GM19238 (cell line): Measurements from ENCODE around the gene WDR6.
A peak's percentile ranks its signal among the peaks of the same experiment; 100 is the strongest.

Experiments
- DNase-seq: peaks from one replicate; pipeline ENCODE4 v3.0.0; 2011; ENCODE audit warnings: low spot score; ENCODE audit not compliant: insufficient read length

Gene WDR6

DNA sequence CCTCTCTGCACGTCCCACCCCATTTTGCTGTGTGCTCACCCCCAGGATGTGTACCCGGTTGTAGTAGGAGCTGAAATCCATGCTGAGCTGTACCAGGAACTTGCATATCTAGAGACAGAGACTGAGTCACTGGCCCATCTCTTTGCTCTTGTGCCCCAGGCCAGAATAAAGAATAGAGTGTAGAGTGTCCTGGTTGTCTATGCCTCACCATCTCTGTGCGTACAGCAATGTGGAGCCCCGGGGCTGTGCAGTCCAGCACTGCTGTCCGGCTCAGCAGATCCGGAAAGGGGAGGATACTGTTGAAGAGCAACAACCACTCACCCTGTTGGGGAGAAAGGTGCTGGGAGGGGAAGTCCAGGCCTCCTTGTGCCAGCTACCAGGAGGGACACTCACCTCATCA is 8.6 kb downstream of the WDR6 start:
- no peak for DNase-seq

DNA sequence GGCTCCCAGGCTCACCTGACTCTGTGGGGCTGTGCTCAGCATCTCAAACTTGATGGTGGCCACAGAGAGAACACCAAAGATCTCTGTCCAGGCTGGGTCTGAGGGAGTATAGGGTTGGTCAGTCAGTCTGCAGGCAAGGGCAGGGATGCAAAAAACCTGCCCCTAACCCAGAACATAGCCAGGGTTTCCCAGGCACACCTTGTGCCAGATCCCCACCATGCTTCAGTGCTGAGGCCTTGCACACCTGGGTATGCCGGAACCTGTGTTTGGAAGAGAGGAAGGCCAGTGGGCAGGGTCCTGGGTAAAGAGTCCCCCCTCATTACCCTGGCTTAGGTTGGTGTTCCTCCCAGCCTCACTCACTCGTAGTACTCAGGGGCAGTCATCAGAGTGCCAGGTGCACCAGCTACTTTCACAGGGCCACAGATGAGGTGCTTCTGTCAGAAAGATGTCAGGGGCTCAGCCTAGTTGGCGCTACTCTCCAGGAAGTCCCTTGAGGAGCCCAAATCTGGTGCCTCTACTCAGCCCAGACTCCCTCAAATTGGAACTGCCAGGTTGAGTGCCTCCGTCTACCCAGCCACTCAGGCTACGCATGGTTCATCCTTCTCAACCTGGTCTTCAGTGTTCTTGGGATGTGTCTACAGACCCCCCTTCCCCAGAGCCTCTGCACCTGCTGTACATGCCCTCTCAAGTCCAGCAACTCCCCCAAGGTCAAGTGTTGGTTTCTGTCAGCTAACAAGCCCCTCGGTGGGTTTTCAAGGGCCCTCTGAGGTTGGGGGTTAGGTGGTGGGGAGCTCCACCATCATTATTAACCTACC is 9.4 kb downstream of the WDR6 start:
- DNase-seq, result no peak

DNA sequence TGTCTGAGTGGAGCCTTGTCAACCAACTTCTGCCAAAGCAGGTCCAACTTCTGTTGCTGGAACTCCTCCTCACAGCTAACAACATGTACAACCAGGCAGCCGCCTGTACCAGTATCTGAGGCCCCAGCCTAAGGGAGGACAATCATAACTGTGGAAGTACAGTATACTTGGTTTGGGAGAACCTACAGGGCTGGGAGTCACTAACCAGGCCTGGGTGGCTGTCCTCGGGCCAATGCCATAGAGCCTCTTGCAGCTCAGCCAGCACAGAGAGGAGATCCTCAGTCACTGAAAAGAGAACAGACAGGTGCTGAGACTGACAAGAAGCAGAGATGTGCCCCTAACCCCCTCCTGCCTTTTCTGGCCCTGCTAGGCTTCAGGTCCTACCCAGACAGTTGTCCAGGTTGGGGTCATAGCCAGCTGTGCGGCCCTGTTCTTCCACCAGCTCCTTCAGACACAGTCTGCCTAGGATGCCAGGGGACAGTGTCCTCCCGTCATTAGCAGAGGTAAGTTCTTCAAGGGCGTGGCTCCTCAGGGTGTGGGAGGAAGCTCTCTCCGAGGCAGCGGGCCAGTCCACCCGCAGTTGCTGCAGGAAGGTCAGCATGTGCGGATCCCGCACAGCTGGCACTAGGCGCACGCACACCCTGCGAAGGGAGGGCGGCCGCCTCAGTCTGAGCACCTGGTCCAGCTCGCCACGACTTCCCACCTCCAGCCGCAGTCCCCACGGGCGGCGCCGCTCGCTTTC is 10.2 kb downstream of the WDR6 start:
- DNase-seq, result no peak

DNA sequence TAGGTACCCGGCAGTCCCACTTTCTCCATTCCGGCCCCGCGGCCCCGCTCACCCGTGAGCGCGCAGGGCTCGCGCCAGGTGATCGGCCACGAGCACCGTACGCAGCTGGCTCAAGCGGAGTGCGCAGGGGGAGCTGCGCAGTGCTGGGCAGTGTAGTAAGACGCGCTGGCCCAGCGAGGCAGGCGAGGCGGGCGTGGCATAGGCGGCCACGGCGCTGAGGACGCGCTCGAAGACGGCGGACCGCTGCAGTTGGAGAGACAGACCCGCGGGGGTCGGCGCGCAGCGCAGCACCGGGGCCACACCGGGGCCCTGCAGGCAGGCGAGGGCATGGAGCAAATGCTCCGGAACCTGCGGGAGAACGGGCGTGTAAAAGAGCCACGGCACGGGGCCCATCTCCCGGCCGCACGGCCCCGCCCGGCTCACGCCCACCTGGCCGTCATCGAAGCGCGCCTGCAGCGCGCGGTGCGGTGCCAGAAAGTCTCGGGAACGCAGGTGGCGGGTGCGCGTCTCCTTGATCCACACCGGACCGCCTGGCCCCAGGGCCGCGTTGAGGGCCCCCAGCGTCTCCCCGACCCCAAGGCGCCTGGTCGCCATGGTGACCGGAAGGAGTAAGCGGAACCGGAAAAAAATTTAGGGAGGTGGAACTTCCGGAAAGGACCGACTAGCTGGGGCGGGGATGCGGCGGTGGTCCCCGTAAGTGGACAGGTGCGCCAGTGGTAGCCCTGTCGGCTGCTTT is 10.9 kb downstream of the WDR6 start, which contains the start of gene DALRD3:
TSS of gene DALRD3 (minus strand) at position 610 of the 736 bp plus-strand sequence. CDS start at position 594, 16 bp downstream.
- DNase-seq, result peak; percentile 62

DNA sequence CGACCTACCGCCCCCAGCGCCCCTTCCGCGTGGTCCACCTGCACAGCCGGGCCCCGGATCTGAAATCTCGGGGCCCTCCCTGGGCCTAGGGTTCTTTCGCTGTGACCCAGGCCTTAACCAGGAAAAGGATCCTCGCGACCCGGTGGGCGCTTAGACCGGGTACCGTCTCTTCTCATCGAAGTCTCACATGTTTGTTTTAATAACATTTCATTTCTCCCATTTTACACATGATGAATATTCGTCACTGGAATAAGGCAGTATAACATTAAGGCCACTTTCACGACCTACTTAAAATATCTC is 11.5 kb downstream of the WDR6 start:
- no peak for DNase-seq

DNA sequence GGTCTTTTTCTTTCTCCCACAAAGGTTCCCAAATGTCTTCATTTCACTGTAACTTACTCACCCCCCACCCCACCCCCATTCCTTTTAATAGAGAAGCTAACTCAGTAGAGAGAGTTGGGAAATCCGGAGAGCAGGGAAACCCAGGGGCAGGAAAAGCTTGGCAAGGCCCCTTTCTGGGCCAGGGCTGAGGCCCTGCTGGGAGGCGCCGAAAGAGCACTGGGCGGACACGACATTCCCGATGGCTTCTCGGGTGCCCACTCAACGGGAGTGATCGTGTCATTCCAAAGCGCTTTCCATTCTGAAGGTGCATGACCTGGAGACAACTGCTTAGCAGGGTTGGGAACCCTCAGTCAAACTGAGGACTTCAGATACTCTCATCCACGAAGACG is 12.7 kb downstream of the WDR6 start:
- no peak for DNase-seq

DNA sequence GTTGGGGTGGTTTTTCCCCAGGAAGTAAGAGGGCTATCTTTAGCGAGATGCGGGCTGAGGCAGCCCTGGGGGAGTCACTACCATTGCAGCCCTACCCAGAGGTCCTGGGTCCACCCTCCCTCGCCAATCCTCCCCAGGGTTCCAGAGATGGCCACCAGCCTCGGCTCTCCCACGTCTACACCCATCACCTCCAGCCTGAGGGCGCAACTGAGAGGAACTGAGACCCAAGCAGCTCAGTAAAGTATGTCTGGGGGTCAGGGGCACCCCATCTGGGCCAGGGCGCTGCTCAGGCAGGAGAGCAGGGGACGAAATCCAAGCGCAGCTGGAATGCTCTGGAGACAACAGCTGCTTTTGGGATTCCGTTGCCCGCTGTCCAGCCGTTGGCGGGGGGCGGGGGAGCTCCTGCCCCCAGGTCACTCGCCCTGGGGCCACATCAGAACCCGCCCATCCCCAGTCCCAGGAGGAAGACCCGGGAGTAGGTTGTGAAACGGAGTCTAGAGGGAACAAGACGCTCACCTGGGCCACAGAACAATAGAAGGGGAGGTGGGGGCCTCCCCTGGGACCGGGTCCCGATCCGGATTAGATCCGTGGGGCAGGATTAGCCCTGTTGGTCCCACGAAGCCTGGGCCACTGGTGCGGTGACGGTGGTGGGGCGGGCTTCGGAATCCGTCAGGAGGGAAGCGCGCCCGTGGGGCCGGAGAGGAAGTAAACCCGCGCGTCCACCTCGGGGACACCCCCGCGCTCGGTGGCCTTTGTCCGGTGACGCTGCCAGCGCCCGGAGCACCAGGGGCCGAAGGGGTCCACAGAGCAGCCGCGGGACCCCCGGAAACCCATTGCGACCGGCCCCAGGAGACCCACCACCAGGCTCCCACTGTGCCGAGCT is 13.4 kb downstream of the WDR6 start:
- DNase-seq, result peak; percentile 45

DNA sequence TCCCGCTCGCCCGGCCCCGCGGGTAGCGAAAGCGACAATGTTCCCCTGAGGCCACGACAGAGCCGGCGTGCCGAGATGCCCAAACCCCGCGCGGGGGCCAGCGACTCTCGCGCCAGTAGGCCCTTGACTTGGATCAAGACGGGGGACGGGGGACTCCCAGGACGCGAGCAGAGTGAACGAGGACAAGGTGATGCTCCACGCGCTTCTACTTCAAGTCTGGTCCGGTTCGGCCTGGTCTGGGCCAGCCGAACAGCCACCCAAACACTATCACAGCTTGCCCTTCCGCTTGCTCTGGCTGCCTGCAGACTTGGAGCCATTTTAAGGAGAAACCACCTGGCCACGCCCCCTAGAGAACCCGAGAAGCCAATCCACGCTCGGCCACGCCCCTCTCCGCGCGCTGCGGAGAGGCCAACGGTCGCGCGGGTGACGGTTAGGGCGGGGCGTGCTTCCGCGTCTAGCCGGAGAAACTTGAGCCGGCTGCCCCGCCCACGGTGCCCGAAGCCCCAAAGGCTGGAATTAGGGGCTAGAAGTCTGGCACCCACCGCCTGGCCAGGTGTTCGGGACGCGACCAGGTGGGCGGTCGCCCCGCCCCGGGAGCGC is 14.1 kb downstream of the WDR6 start:
- peak; percentile 86 for DNase-seq

DNA sequence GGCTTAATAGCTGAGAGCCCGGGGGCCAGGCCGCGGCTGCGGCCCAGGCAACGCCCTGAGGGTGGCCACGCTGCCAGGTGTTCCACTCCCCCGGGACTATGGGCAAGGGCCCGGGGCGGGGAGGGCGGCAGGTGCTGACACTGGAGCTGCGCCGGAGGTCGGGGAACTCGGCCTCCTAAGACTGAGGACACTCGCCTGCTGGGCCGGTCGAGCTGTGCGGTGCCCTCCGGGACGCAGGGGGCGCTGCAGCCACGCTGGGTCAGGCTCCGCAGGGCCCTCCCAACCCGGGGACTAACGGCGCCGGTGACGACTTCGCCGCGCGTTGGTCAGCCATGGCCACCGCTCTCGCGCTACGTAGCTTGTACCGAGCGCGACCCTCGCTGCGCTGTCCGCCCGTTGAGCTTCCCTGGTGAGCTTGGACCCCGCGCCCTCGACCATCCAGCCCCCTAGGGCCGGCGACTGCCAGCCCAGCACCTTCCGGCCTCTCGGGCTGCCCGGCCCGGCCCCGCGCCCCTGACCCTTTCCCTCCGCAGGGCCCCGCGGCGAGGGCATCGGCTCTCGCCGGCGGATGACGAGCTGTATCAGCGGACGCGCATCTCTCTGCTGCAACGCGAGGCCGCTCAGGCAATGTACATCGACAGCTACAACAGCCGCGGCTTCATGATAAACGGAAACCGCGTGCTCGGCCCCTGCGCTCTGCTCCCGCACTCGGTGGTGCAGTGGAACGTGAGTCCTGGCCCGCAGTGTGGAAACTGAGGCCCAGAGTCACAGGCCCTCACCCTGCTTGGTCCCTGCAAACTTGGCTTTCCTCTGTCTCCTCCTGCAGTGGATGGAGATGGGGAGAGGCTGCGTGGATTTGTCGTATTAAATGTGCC is 14.9 kb downstream of the WDR6 start, which contains the start of gene NDUFAF3:
TSS of gene NDUFAF3 (plus strand) at position 309 of the 875 bp plus-strand sequence. CDS start at position 333, 24 bp downstream.
- peak; percentile 79 for DNase-seq

DNA sequence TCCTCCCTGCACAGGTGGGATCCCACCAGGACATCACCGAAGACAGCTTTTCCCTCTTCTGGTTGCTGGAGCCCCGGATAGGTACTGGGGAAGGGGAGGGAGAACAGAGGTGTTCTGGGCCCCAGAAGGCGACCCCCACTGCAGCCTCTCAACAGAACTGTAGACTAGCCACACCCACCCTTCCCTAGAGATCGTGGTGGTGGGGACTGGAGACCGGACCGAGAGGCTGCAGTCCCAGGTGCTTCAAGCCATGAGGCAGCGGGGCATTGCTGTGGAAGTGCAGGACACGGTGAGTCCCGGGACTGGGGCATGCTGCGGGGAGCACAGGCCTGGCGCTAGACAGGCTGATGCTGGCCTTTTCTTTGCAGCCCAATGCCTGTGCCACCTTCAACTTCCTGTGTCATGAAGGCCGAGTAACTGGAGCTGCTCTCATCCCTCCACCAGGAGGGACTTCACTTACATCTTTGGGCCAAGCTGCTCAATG is 15.5 kb downstream of the WDR6 start:
- DNase-seq, result no peak

DNA sequence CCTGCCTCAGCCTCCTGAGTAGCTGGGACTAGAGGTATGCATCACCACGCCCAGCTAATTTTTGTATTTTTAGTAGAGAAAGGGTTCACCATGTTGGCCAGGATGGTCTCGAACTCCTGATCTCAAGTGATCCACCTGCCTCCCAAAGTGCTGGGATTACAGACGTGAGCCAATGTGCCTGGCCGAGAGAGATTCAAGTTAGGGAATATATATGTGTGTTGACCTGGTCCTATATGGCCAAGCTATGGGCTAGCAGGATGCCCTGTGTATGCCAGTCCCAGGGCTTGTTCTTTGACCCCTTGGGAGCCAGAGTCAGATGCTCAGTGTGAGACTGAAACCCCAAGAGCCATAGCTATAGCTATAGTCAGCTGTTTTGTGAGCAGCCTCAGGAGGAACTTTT is 16.6 kb downstream of the WDR6 start:
- DNase-seq, result no peak

DNA sequence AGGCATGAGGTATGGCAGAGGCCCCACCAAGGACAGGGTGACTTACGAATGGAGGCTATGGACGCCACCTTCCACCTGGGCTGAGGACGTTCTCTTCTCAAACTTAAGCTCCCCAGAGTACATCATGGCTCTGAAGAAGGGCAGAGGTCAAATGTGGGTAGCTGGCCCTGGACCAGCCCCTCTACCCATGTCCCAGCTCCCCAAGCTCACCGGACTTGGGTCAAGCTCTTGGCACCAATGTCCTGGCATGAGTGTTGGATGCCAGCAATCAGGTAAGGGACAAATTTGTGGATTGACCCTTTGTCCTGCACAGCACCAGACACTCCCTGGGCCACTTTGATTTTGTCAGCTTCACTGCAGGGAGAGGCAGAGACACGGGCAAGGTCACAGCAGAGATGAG is 17.3 kb downstream of the WDR6 start:
- DNase-seq, result no peak

DNA sequence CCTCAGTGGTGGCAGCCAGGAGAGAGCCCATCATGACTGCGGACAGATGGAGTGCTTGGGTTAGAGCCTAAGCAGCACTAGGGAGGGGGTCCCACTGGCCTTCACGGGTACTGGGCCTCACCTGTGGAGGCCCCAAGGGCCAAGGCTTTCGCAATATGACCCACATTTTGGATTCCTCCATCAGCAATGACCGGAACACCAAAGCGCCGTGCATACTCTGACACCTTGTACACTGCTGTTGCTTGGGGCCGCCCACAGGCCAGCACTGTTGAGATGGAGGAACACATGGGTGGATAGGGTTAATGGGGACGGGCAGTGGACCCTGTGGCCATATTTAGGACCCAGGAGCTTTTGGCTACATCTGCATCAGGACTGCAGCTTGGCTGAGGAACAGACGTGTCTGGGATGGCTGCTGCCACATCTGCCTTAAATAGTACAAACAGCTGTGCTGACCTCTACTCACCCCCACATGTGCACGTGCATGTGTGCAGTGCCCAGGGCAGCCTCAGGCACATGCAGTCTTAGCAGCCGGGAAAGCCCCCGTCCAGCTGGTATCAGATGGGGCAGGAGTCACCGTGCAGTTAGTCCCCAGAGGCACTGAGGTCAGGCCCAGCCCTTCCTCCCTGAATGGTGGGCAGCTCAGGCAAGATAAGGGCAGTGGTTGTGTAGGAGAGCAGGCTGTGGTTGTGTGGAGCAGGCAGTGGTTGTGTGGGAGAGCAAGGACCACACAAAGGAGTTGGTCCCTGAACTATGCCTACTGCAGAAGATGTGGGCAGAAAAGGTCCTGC is 18.0 kb downstream of the WDR6 start:
- no peak for DNase-seq

DNA sequence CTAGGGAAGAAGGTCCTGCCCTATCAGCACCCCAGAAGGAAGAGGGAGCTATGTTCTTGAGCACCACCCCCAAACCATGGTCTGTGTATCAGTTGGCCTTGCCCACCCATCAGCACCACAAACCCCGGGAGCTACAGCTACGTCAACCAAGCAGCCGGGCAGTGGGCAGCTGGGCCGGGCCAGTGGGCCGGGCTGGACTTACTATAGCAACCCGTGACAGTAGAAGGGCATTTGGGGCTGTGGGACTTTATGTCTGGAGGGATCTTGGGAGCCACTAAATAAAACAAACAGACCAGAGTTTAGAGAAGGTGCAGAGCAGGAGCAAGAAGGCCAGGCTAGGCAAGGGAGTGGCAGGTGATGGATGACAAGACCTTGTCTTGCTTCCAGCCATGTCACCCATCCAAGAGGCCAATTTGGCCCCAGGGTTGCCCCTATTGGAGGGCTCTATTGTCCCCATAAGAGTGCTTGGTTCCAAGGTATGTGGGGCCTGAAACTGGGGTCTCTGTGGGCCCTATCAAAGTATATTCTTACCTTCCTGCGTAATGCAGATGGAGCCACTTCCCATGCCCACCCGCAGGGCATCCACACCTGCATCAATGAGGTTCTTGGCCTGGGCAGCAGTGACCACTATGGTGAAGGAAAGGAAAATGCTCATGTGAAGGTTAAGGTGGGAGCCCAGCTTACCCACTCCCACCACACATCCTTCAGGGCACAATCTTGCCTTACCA is 18.8 kb downstream of the WDR6 start:
- DNase-seq, result no peak

DNA sequence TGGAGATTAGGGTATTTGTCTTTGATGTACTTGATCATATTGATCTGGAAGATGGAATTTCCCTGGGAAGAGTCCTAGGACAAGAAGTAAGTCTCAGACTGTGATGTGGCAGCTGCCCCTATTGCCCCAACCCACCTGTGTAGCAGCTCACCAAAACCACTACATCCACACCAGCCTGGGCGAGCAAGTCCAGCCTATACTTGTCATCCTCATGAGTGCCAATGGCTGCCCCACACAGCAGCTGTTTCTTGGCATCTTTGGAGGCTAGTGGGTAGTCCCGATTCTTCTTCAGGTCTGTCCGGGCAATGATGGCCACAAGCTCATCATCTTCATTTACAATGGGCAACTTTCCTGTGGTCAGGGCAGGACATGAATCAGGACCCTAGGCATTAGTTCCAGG is 19.3 kb downstream of the WDR6 start:
- DNase-seq, result no peak

DNA sequence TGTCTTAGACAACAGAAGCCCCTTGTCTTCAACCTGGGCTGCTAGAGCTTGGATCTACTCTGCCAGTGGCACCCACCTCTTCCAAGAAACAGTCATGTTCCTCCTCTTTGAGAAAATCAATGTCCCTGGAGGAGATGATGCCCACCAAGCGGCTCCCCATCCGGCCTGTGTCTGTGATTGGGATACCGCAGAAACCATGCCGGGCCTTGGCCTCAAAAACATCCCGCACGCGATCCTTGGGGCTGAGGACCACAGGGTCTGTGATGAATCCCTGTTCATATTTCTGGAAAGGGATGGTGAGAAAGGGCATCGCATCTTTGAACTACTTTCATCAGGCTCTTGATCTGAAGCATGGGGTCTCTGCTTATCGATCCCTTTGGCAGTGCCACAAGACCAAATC is 20.4 kb downstream of the WDR6 start:
- DNase-seq, result no peak

DNA sequence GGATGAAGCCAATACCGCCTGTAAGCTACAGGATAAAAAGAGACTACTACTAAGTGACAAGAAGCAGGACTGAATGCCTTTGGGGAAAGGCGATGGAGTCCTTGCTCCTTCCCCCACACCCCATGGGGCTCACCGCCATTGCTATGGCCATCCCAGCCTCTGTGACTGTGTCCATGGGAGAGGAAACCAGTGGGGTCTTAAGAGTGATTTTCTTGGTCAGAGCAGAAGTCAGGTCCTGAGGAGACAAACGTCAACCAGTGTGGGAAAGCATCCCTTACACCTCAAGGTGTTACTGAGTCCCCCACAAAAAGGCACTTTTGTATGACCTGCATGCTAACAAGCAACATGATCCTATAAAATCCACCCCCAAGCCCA is 21.1 kb downstream of the WDR6 start:
- DNase-seq, result no peak
